GM21723 (cell line): Measurements from ENCODE around the gene TBC1D14.

ENCODE experiments used
- ATAC-seq: cut with Tn5 transposase; IDR thresholded peaks from one replicate; pipeline ENCODE4 v1.9.1; 2021; ENCODE audit warnings: mild to moderate bottlenecking, moderate library complexity; ENCODE audit not compliant: unreplicated experiment

TBC1D14 gene

DNA sequence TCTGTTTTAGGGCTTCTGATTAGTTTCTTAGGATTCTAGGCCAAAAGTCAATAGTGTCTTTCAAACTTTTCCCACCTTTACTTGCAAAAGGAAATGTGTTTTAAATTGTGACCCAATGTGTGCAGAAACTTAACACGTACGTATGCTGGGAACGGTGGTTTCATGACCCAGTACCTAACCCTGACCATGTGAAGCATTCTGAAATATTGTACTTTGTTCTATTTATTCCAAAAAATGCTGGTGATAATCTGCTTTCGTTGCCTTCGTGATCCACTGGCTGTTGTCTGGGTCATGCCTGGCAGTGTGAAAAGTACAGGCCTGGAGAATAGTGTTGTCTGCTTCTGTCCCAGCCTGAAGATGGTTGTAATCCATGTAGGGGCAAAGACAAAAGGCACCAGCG lies 106.9 kb downstream of the TBC1D14 start:
- ATAC-seq = no peak

DNA sequence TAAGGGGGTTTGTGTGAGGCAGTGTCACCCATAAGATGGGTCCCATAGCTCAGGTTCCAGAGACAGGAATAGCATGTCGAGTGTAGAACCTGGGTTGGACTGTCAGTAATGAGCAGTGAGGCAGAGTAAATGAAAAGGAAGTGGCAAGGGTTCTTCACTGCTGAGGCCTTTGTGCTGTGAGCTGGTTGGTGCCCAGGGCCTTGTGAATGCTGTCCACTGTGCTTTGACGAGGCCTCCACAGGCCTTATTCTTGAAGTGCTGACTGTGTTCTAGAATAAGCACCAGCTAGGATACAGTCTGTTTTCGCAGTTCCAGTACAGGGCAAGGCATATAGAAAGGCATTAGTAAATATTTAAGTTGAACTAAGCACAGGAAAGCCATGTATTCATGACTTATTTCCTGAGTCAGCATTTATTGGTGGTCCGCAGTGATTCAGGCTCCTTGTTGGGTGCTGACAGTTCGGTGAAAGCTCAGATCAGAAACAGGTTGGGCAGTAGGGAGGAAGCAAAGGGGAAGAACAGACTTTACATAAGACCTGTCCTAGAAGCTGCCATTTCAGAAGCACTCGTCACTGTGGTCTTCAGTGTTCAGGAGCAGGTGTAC lies 107.9 kb downstream of the TBC1D14 start:
- no peak for ATAC-seq

DNA sequence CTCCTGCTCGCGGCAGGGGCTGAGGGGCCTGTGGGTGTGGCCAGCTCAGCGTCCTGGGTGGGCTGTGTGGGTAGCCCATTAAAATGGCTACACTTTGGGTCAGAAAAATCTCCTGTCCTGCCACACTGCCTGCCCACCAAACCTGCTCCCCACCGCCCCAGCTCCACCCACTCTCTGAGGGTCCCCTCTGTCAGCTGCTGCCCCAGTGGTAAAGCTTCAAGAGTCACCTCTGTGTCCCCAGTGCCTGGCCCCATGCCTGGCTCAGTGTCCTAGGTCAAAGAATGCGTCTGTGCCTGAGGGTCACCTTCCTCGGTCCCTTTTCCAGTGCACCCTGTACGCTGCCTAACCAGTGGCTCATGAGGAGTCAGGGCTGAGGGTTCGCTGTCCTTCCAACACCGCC lies 108.7 kb downstream of the TBC1D14 start:
- ATAC-seq = no peak

DNA sequence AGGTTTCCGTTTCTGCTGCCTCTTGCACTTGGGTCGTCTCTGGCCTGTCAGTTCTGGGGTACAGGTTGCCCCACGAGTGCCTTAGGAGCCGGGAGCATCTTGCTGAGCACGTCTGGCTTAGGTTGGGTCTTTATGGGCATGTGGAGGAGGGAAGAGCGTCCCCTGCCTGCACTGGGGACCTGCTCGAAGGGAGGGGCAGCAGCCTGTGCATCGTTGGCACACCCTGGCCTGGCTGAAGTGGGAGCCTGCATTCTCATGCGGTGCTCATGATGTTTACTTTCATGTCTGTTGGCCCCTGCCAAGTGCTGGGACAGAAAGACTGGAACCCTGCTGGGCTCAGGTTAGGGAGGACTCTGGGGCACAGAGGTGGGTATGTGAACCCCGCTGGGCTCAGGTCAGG lies 109.7 kb downstream of the TBC1D14 start:
- ATAC-seq = no peak

DNA sequence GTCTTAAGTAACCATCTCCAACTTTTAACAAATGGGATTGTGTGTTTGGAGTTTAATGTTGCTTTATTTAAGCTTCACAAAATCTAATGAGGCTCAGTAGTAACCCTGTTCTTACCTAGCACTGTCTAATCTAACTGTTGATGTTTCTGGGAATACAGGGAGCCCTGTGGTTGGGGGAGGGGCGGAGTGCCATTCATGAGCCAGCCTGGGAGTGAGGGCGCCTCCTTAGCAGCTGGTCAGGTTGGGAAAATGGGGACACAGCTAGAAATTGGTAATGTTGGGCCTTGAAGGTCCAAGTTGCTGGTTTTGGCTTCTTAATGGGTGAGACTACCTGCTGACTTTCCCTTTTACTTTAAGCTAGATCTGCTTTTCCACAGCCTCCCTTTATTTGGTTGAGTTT lies 110.7 kb downstream of the TBC1D14 start:
- no peak for ATAC-seq

DNA sequence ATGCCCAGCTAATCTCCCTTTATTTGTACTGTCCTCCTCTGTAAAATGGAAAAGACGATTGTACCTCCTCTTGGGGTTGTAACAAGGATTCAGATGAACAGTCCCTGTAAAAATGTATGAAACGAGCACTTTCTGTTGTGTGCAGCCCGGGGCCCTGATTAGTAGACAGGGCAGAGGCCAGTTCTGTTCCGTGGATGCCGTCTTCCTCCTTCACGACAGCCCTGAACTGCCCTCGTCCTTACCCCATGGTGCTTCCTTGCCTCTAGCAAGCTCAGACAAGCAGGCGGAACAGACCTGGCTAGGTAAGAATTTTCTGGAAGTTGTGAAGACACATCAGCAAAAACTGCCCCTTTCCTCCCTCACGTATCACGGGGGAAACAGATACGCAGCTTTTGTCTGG lies 111.2 kb downstream of the TBC1D14 start:
- no peak for ATAC-seq

DNA sequence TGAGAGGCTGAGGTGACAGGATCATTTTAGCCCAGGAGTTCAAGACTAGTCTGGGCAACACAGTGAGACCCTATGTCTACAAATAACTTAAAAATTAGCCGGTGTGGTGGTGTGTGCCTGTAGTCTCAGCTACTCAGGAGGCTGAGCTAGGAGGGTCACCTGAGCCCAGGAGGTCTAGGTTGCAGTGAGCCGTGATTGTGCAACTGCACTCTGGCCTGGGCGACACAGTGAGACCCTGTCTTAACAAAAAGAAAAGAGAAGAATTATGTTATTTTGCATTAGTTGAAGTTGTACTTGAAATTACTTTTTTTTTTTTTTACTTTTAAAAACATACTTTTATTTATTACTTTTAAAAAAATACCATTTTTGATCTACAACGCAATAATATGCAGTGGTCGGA lies 111.7 kb downstream of the TBC1D14 start:
- ATAC-seq = no peak

DNA sequence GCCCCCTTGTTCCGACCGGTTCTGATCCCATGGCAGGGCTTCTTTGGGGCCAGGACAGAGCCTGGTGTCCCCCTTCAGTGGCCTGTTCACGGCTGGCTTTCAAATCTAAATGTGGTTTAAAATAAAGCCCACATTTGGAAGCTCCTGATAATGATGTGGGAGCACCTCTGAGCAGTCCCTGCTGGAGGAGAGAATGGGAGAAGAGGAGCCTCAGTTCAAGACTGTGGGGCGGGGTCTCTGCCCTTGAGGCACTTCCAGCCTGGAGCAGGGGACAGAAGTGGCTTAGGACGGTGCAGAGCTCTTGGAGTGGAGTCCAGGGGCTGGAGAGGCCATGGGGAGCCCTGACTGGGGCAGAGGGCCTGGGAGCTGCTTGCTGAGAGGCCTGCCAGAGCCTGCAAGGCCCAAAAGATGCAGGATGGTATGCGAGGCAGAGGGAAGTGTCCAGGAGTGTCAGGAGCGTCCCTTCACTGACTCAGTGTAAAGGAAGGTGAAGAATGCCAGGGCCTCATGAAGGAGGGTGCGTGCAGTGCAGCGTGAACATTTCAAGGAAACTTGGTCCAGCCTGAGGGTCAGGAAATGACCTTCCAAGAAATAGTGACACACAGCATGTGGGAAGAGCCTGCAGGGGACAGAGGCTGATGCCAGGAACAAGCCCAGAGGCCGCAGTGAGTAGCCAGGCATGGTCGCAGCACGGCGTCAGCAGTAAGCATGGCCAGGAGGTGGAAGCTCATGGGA lies 112.5 kb downstream of the TBC1D14 start:
- ATAC-seq = no peak

DNA sequence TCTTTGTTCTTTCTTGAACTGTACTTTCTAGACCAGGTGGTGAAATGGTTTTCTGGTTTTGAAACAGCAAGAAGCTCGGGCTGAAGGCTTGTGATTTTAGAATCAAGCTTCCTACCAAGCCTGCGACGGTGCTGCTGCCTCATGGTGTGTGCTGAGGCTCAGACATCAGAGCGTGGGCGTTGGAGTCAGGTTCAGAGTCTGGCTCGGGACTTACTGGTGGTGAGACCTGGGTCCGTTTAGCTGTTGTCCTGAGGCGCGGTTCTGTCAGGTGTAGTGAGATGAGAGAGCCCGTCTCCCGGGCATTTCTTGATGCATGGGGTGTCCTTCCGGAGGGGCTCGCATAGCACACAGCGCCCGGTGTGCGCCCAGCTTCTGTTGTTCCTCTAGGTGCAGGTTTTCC lies 113.9 kb downstream of the TBC1D14 start:
- ATAC-seq = no peak

DNA sequence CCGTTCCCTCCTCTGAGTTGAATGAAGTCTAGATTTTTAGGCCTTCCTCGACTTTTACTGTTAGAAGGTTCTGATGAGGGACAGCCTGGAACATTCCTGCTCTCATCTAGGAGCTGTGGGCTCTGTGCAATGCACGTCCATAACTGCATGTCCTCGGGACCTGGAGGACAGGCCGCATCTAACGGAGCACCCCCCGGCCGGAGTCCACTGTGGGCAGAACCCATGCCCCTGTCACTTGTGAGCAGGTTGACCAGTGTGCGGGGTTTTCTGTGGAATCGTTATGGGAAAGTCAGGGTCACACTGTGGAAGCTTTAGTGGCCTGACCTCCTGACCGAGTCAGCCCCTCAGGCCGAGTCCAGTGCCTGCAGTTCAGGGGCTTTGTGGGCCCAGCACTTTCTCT lies 114.3 kb downstream of the TBC1D14 start:
- ATAC-seq = no peak

DNA sequence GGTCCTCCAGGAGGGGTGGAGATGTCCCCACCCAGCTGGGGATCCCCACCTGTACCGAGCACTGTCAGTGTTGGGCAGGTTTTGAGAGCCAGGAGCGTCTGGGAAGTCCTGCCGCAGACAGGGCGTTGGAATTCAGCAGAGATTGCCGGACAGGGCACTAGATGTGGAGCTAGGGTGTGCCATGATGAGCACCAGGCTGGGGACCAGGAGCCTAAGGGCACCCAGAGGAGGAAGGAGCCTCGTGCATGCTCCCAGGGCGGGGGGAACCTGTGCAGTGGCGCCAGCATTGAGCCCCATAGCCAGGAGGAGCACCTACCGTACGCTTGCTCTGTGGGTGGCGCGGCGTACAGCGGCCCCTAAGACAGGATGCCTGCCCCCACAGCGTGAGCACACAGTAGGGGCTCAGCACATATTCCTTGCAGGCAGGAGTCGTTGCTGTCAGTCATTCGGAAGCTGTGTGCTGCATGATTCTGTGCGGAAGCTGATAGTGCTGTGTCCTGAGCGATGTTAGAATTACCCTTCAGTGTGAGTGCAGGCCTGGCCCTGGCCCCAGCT lies 114.8 kb downstream of the TBC1D14 start:
- ATAC-seq = no peak

DNA sequence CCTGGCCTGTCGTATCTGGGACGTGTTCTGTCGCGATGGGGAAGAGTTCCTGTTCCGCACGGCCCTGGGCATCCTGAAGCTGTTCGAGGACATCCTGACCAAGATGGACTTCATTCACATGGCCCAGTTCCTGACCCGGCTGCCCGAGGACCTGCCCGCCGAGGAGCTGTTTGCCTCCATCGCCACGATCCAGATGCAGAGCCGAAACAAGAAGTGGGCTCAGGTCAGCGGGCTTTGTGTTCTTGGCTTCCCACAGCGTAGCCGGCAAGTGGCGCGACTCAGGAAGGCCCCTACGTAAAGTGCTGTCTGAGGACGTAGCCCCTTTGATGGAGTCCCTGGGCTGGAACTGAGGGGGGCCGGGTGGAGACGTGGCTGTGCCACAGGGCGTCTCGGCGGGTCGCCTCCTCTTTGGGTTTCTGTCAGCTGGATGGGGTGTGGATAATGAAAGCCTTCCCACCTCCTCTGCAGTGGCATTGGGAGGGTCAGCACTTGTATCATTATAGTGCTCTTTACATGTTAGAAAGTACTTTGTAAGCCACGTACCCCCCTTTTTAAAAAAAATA lies 115.5 kb downstream of the TBC1D14 start:
- ATAC-seq = no peak

DNA sequence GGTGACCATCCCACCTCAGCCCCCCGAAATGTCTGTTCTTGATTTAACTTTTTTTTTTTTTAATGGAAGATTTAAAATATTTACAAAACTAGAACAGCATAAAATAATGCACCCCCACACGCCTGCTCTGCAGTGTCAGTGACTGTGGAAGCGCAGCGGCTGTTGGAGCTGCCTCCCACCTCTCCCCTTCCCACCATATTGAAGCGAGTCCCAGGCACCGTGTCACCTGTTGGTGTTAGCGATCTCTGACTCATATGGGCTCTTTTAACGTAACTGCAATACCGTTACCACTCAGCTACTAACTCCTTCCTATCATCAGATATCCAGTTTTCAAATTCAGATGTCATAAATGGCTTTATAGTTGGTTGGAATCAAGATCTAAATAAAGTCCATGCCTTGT lies 116.5 kb downstream of the TBC1D14 start:
- no peak for ATAC-seq

DNA sequence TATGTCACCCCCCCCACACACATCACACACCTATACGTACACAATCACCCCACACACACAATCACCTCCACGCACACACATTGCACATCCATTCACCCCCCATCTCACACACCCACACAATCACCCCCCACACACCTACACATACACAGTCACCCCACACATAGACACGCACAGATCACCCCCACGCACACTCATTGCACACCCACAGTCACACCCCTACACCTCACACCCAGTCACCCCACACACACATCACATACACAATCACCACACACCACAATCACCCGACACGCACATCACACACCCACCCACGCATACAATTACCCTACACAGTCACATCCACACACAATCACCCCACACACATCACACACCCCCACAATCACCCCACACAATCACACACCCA lies 117.7 kb downstream of the TBC1D14 start:
- no peak for ATAC-seq

DNA sequence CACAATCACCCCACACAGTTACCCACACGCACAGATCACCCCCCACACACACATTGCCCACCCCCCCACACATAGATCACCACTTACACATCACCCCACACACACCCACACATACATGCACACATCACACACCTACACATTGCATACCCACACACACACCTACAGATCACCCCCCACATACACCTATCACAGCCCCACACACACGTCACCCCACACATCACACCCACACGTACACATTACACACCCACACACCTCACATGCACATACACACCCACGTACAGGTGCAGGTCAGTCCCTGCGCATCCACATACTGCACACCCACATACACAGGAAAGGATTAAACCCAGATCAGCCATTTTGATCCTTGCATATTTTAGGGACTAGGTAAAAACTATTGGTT lies 118.3 kb downstream of the TBC1D14 start:
- ATAC-seq = no peak

DNA sequence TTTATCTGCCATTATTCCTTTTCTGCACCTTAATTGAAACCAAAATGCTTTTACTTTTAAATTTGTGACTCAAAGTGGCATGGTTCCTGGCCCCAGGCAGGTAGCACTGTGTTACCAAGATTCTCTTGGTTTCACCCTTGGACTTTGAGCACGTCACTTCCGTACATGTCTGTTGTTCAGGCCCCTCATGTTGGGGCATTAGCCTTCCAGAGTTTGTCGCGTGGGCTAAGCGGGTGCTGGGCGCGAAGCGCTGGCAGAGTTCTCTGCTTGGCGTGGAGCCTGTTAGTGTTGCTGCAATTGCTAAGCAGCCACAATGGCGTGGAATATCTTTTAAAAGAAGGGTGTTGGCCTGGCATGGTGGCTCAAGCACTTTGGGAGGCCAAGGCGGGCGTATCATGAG lies 119.6 kb downstream of the TBC1D14 start:
- no peak for ATAC-seq

DNA sequence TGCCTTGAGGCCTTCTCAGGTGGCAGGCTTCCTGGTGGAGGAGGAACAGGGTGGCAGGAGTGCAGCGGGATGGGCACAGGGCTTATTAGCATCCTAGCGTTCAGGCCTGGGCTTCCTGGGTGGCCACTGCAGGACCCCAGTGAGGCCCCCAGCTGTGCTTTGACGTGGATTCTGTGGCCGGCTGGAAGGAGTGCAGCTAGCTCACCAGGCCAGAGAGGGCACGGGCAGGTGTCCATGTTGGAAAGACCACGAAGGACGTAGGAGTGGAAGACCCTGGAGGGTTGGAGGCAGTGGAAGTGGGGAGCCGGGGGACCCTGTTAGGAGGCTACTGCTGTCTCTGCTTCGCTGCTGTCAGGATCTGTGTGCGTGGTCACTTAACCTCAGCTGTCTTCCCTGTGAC lies 120.3 kb downstream of the TBC1D14 start:
- no peak for ATAC-seq

DNA sequence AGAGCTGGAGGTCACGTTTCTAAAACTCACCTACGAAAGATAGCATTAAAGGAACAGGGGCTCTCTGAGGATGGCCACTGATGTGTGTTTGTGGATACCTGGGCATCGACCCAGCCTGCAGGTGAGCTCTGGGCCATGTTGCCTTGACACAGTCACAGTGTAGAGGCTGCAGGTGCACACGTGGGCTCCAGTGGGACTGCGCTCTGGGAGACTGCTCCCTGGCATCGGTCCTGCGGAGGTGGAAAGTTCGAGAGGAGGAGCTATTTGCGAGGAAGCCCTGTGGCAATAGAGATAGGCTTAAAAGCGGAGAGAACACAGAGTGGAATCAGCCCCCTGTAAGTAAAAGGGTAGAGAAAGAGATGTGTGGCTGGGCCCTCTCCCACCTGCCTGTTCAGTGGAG lies 121.2 kb downstream of the TBC1D14 start:
- ATAC-seq = no peak

DNA sequence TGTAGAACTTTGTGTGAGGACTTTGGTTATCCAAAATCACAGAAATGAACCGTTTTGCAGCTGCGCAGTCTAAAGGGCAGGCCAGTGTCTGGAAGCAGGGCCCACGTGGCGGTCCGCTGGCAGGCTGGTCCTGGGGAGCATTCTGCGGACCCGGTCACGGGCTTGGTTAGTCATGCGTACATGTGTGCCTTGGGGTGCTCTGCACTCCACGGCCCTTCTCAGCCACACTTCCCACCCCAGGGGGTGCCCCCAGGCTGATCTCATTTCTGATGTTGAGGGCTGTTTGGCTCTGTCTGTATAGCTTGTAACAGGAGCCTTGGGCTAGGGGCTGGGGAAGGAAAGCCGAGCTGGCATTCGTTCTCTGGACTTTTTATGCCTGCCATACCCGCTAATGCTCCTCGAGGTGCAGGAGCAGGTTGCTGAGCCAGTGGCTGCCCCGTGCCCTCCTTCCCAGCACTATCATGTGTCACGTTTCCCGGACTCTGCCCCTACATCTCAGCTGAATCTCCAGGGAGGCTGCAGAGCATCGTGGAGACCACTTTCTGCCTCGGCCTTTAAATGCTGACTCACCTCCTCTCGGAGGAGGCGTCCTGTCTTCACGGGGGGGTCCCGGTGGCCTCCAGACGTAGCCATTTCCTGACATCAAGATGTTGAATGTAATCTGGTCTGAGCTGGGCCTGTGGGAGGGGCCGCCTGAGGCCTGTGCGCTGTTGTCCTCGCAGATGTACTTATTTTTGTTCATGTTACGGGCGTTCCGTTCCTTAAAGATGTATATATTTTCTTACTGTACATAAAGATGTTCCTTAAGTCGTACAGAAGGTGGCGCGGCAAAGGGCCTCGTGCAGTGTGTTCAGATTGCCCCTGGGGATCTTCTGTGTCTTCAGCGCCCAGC lies 122.2 kb downstream of the TBC1D14 start:
- no peak for ATAC-seq

DNA sequence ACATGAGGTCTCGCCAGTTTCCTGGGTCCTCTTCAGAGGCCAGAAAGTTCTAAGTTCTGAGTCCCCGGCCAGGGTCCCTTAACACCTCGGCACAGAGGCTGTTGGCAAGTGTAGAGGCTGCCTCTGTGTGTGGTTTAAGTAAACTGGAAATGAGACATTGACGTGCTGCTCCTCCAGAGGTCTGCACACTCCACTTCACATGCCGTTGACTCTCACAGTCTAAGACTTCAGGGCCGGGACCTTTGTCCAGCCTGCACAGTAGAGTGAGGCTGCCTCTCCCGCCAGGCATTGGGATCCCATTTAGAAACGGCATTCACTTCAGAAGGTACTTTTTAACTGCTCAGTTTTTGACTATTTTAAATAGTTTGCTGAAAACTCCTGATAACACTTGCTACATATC lies 123.0 kb downstream of the TBC1D14 start:
- no peak for ATAC-seq
